Transverse colon (tissue), 4 donors: ENCODE data around the gene TEDC1.
A peak's percentile ranks its signal among the peaks of the same experiment; 100 is the strongest.

Experiments
- CTCF ChIP-seq, 5 experiments: fragments of 200-600 bp in 3 of 5; fragments of 450-650 bp in 2 of 5; sonication (generic) in 3 of 5; IDR thresholded peaks; 1 replicate in 2 of 5; 2 replicates in 3 of 5; pipeline ENCODE4 v1.5.1; 2016 to 2017; ENCODE audit warnings: antibody characterized with exemption in 5 of 5, inconsistent platforms in 3 of 5, mild to moderate bottlenecking in 2 of 5, moderate library complexity in 1 of 5
- POLR2A ChIP-seq: fragments of 450-650 bp; IDR thresholded peaks from one replicate; pipeline ENCODE4 v1.6.1; 2016; ENCODE audit warnings: antibody characterized with exemption, mild to moderate bottlenecking, moderate library complexity
- POLR2AphosphoS5 ChIP-seq, 3 donors: sonication (generic); formaldehyde crosslinking; IDR thresholded peaks; one replicate each; pipeline ENCODE4 v1.6.1; 2016; ENCODE audit warnings: antibody characterized with exemption in 3 of 3

GRCh38 chr14:105491366-105491973, 424 bp downstream of the TEDC1 start:
- TF ChIP-seq CTCF (IDR thresholded peaks at IDR 0.05) (no peak), POLR2A (peak; percentile 72), POLR2AphosphoS5 (IDR thresholded peaks at IDR 0.05) (peak in 1 of 3 donors; percentile 34)
